ENCODE measurements around the gene PHF24.
"Not testable (repeated sequence)": the region's sequence is repeated elsewhere in the genome, so short reads cannot be mapped to it uniquely, and the experiment has no call there.

Gene PHF24

GRCh38 chr9:35000535-35001284 lies 42.6 kb downstream of the PHF24 start:
- Histone ChIP-seq H3K36me3 (ENCODE audit: control insufficient read depth, insufficient read depth, low read length, severe bottlenecking) (peaks cover 20% of the 10 kb centered on the region), H3K9ac (ENCODE audit: low read length) (no peak overlapping the region), H3K27me3 (replicated peaks; ENCODE audit: control insufficient read depth, insufficient read depth, low read length) (no peaks in the 10 kb centered on the region), H3K4me1 (ENCODE audit: control insufficient read depth, insufficient read depth, low read length) (peaks cover 45% of the 10 kb centered on the region), H3K4me3 (ENCODE audit: low read length) (no peak overlapping the region), H3K9me3 (ENCODE audit: control insufficient read depth, low read length) (no peaks in the 10 kb centered on the region)
- no peak for DNase-seq (ENCODE audit: low read depth)

- Histone ChIP-seq H3K27me3 (replicated peaks; ENCODE audit: control insufficient read depth, insufficient read depth, low read length) (no peaks in the 10 kb centered on the region), H3K4me1 (ENCODE audit: control insufficient read depth, insufficient read depth, low read length) (peaks cover 39% of the 10 kb centered on the region), H3K9me3 (ENCODE audit: control insufficient read depth, low read length) (no peaks in the 10 kb centered on the region), H3K4me3 (ENCODE audit: low read length) (peak overlapping the region; percentile 3), H3K9ac (ENCODE audit: low read length) (no peak overlapping the region), H3K36me3 (ENCODE audit: control insufficient read depth, insufficient read depth, low read length, severe bottlenecking) (peaks cover 18% of the 10 kb centered on the region)
- no peak for DNase-seq (ENCODE audit: low read depth)
Measured at GRCh38 chr9:35001285-35001677, 43.2 kb downstream of the PHF24 start.

- peaks cover 12% of the 10 kb centered on the region for H3K36me3 ChIP-seq (ENCODE audit: control insufficient read depth, insufficient read depth, low read length, severe bottlenecking)
- no peak overlapping the region for H3K9ac ChIP-seq (ENCODE audit: low read length)
- H3K27me3 ChIP-seq (replicated peaks; ENCODE audit: control insufficient read depth, insufficient read depth, low read length): no peaks in the 10 kb centered on the region
- H3K4me1 ChIP-seq (ENCODE audit: control insufficient read depth, insufficient read depth, low read length): peaks cover 35% of the 10 kb centered on the region
- no peak for DNase-seq (ENCODE audit: low read depth)
- H3K4me3 ChIP-seq (ENCODE audit: low read length): peak overlapping the region; percentile 3
- no peaks in the 10 kb centered on the region for H3K9me3 ChIP-seq (ENCODE audit: control insufficient read depth, low read length)
Measured at GRCh38 chr9:35001803-35002502, 43.9 kb downstream of the PHF24 start.

- no peak overlapping the region for H3K9ac ChIP-seq (ENCODE audit: low read length)
- no peak overlapping the region for H3K4me3 ChIP-seq (ENCODE audit: low read length)
- H3K27me3 ChIP-seq (replicated peaks; ENCODE audit: control insufficient read depth, insufficient read depth, low read length): no peaks in the 10 kb centered on the region
- no peak for DNase-seq (ENCODE audit: low read depth)
- H3K36me3 ChIP-seq (ENCODE audit: control insufficient read depth, insufficient read depth, low read length, severe bottlenecking): peaks cover 5% of the 10 kb centered on the region
- H3K9me3 ChIP-seq (ENCODE audit: control insufficient read depth, low read length): no peaks in the 10 kb centered on the region
- peaks cover 29% of the 10 kb centered on the region for H3K4me1 ChIP-seq (ENCODE audit: control insufficient read depth, insufficient read depth, low read length)
Measured at GRCh38 chr9:35002623-35003022, 44.5 kb downstream of the PHF24 start.

- peaks cover 19% of the 10 kb centered on the region for H3K4me1 ChIP-seq (ENCODE audit: control insufficient read depth, insufficient read depth, low read length)
- H3K36me3 ChIP-seq (ENCODE audit: control insufficient read depth, insufficient read depth, low read length, severe bottlenecking); H3K27me3 ChIP-seq (replicated peaks; ENCODE audit: control insufficient read depth, insufficient read depth, low read length); DNase-seq (ENCODE audit: low read depth); H3K9me3 ChIP-seq (ENCODE audit: control insufficient read depth, low read length); H3K4me3 ChIP-seq (ENCODE audit: low read length); H3K9ac ChIP-seq (ENCODE audit: low read length): not testable (repeated sequence)
Measured at GRCh38 chr9:35004299-35004698, 46.2 kb downstream of the PHF24 start.

GRCh38 chr9:35010351-35010958 lies 52.4 kb downstream of the PHF24 start:
- DNase-seq (ENCODE audit: low read depth): no peak
- no peak overlapping the region for H3K4me3 ChIP-seq (ENCODE audit: low read length)
- H3K27me3 ChIP-seq (replicated peaks; ENCODE audit: control insufficient read depth, insufficient read depth, low read length): no peaks in the 10 kb centered on the region
- H3K4me1 ChIP-seq (ENCODE audit: control insufficient read depth, insufficient read depth, low read length): no peaks in the 10 kb centered on the region
- peaks cover 64% of the 10 kb centered on the region for H3K36me3 ChIP-seq (ENCODE audit: control insufficient read depth, insufficient read depth, low read length, severe bottlenecking)
- H3K9me3 ChIP-seq (ENCODE audit: control insufficient read depth, low read length): peaks cover 15% of the 10 kb centered on the region
- H3K9ac ChIP-seq (ENCODE audit: low read length): no peak overlapping the region

GRCh38 chr9:35014517-35014916 lies 56.4 kb downstream of the PHF24 start:
- Histone ChIP-seq H3K27me3 (replicated peaks; ENCODE audit: control insufficient read depth, insufficient read depth, low read length) (no peaks in the 10 kb centered on the region), H3K9ac (ENCODE audit: low read length) (no peak overlapping the region), H3K9me3 (ENCODE audit: control insufficient read depth, low read length) (peaks cover 15% of the 10 kb centered on the region), H3K36me3 (ENCODE audit: control insufficient read depth, insufficient read depth, low read length, severe bottlenecking) (peaks cover 91% of the 10 kb centered on the region), H3K4me1 (ENCODE audit: control insufficient read depth, insufficient read depth, low read length) (no peaks in the 10 kb centered on the region), H3K4me3 (ENCODE audit: low read length) (no peak overlapping the region)
- DNase-seq (ENCODE audit: low read depth): no peak

GRCh38 chr9:35023443-35023842 lies 65.4 kb downstream of the PHF24 start:
- not testable (repeated sequence) for H3K4me3 ChIP-seq (ENCODE audit: low read length); H3K9me3 ChIP-seq (ENCODE audit: control insufficient read depth, low read length); H3K27me3 ChIP-seq (replicated peaks; ENCODE audit: control insufficient read depth, insufficient read depth, low read length); H3K9ac ChIP-seq (ENCODE audit: low read length); DNase-seq (ENCODE audit: low read depth)
- Histone ChIP-seq H3K36me3 (ENCODE audit: control insufficient read depth, insufficient read depth, low read length, severe bottlenecking) (peaks cover 41% of the 10 kb centered on the region), H3K4me1 (ENCODE audit: control insufficient read depth, insufficient read depth, low read length) (peaks cover 25% of the 10 kb centered on the region)

- no peaks in the 10 kb centered on the region for H3K27me3 ChIP-seq (replicated peaks; ENCODE audit: control insufficient read depth, insufficient read depth, low read length)
- no peaks in the 10 kb centered on the region for H3K9me3 ChIP-seq (ENCODE audit: control insufficient read depth, low read length)
- no peak for DNase-seq (ENCODE audit: low read depth)
- peaks cover 26% of the 10 kb centered on the region for H3K4me1 ChIP-seq (ENCODE audit: control insufficient read depth, insufficient read depth, low read length)
- H3K36me3 ChIP-seq (ENCODE audit: control insufficient read depth, insufficient read depth, low read length, severe bottlenecking): peaks cover 23% of the 10 kb centered on the region
- no peak overlapping the region for H3K9ac ChIP-seq (ENCODE audit: low read length)
- H3K4me3 ChIP-seq (ENCODE audit: low read length): peak overlapping the region; percentile 4
Measured at GRCh38 chr9:35026671-35027070, 68.6 kb downstream of the PHF24 start.

GRCh38 chr9:35027374-35027773 lies 69.3 kb downstream of the PHF24 start:
- H3K4me1 ChIP-seq (ENCODE audit: control insufficient read depth, insufficient read depth, low read length): peaks cover 26% of the 10 kb centered on the region
- H3K9me3 ChIP-seq (ENCODE audit: control insufficient read depth, low read length): no peaks in the 10 kb centered on the region
- H3K27me3 ChIP-seq (replicated peaks; ENCODE audit: control insufficient read depth, insufficient read depth, low read length): no peaks in the 10 kb centered on the region
- no peak overlapping the region for H3K9ac ChIP-seq (ENCODE audit: low read length)
- no peak for DNase-seq (ENCODE audit: low read depth)
- H3K36me3 ChIP-seq (ENCODE audit: control insufficient read depth, insufficient read depth, low read length, severe bottlenecking): peaks cover 20% of the 10 kb centered on the region
- H3K4me3 ChIP-seq (ENCODE audit: low read length): no peak overlapping the region

GRCh38 chr9:35027860-35028259 lies 69.8 kb downstream of the PHF24 start:
- H3K4me1 ChIP-seq (ENCODE audit: control insufficient read depth, insufficient read depth, low read length): peaks cover 26% of the 10 kb centered on the region
- H3K36me3 ChIP-seq (ENCODE audit: control insufficient read depth, insufficient read depth, low read length, severe bottlenecking): peaks cover 19% of the 10 kb centered on the region
- no peak for DNase-seq (ENCODE audit: low read depth)
- no peak overlapping the region for H3K4me3 ChIP-seq (ENCODE audit: low read length)
- H3K9ac ChIP-seq (ENCODE audit: low read length): no peak overlapping the region
- H3K9me3 ChIP-seq (ENCODE audit: control insufficient read depth, low read length): no peaks in the 10 kb centered on the region
- no peaks in the 10 kb centered on the region for H3K27me3 ChIP-seq (replicated peaks; ENCODE audit: control insufficient read depth, insufficient read depth, low read length)

Data from adipocyte (in vitro differentiated cells).